IPS DF 19.7 (cell line): ENCODE results near the gene ABHD12.
"Not testable (repeated sequence)": the region's sequence is repeated elsewhere in the genome, so short reads cannot be mapped to it uniquely, and the experiment has no call there.

Experiments
- DNase-seq: peaks from one replicate; pipeline ENCODE4 v3.0.0-alpha.2; 2013; ENCODE audit warnings: low read depth, low spot score

The ABHD12 gene

DNA sequence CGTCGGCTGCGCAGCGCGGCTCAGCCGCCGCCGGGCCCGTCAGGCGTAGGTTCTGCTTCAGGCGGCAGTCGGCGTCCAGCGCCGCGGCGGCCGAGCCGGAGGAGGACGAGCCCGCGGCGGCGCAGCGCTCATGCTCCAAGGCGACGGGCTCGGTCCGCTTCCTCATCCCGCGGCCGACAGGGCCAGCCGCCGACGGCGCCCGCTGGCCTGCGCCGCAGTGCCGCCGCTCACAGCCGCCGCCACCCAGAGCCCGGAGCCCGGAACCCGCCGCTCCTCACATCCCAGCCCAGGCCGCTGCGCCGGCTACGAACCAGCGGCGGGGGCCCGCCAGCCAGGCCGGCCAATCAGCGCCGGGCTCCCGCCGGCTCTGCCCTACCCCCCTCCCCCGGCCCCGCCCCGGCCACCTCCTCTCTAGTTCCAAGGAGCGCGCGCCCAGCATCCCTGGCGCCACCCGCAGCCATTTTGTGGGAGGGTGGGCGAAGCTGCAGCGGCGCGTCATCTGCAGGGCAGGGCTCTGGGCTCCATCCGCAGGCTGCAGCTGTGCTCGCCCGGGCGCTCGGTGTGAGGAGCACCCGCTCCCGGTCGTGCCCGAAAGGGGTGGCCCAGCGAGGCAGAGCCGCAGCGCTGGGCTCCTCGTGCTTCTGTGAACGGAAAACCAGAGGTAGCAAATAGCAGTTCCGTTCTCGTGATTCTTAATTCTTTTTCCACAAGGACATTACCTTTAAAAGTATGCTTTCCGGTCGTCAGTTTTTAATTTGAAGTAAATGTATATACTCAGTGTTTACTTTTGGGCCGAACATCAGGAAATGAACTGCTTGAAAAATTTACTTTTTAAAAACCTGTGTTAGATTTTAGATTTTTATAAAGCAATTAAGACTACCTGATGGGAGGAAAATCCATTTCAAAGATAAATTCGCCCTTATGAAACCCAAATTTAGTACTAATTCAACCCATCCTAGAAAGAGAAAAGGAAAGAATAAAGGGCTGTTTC is at the start of gene ABHD12:
Gene ABHD12 (minus strand): TSS at position 298 of the 991 bp plus-strand sequence. CDS start 132 bp downstream, at position 166.
- peak; percentile 76 for DNase-seq

DNA sequence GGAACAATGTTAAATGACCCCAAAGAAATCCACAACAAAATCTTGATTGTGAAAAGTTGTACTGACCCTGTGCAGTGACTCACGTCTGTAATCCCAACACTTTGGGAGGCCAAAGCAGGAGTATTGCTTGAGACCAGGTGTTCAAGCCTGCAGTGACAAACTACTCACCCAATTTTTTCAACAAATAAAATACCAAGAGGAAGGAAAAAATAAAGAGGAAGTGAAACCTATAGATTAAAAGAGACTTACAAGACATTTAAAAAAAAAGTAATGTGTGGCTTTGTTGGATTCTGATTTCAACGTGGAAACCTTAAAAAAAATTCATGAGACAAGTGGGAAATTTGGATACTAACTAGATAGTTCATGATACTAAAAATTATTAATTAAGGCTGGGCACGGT is 48.7 kb upstream of the ABHD12 start:
- no peak for DNase-seq

DNA sequence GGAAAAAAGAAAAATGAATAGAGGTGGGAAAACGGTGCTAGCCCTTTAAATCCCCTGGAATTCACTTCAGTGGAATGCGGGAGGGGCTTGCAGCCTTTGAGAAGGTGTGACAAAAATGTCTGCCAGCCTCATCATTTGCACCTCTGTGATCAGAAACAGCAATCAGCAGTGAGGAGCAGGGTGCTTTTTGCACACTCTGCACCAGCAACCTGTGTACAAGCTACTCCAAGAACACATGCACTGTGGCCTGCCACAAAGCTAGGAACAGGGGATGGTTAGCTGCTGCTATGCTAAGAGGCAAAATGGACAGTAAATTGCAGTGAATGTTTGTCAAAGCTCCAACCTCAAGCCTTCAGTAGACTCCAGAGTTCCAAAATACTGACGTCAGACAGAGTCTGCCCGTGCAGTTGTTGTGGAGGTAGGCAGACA is 46.5 kb upstream of the ABHD12 start:
- DNase-seq = peak; percentile 40

DNA sequence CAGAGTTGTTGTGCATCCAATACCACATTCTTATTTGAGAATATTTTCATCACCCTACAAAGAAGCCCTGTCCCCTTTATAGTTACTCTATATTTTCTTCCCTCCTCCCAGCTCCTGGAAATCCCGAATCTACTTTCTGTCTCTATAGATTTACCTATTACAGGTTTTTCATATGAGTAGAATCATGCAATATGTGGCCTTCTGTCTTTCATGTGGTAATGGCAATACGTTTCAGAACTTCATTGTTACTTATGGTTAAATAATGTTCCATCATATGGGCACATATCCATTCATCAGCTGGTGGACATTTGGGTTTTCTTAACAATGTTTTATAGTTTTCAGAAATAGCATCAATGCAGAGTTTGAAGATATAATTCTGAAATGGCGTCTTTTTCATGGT is 33.9 kb upstream of the ABHD12 start:
- no peak for DNase-seq

DNA sequence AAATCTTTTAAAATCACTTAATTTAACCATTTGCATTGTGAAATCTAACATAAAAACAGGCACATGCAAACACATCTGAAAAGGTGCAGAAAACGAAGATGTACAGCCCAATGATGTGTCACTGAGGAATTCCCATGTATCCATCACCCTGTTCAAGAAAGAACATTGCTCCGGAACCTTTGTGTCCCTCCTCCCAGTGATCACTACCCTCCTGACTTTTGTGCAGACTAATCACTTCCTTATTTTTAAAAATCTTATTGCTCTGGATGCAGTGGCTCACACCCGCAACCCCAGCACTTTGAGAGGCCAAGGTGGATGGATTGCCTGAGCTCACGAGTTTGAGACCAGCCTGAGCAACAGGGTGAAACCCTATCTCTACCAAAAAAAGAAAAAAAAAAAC is 31.4 kb upstream of the ABHD12 start:
- DNase-seq = no peak

DNA sequence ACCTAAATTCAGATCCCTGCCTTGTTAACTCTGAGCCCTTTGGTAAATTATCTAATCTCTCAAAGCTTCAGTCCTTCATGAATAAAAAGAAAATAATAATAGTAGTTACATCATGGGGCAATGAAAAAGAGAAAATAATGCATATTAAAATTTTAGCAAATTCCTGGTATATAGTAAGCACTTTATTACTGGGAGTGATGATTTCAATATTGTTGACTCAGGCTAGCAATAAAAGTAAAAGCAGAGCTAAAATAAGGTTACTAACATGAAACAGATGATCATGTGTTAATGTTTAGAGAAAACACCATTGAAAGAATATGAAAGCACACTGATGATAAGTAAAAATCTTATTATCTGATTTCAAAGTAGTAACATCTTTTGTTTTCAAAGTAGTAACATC is 30.5 kb upstream of the ABHD12 start:
- no peak for DNase-seq

DNA sequence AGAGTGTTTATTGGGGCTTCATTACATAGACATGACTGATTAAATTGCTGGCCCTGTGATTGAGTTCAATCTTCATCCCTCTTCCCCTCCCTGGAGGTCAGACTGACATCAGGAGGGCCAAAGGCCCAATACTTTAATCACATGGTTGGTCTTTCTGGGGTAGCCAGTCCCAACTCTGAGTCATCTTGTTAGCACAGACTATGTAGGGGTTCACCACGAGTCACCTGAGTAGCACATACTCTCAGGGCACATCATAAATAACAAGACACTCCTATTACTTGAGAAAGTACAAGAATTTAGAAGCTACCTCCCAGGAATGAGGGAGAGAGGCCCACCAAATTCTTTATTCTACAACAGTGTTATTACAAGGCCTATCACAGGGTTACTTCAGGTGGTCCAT is 28.1 kb upstream of the ABHD12 start:
- DNase-seq = no peak

DNA sequence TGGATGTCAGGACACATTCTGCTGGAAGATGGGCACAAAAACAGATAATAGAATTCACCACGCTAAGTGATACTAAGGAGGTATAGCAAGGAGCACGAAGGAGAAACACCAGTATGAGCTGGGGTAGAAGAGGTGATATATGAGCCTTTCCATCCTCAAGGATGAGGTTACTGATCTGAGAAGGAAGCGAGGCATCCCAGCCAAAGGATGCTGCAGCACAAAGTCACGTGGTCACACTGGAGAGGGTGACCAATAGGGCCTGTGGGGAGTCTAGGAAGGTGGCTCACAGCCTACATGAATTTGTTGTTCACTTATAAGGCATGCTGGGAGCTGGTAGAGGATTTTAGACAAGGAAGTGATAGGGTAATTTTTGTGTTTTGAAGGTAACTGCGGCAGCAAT is 18.3 kb upstream of the ABHD12 start:
- no peak for DNase-seq

DNA sequence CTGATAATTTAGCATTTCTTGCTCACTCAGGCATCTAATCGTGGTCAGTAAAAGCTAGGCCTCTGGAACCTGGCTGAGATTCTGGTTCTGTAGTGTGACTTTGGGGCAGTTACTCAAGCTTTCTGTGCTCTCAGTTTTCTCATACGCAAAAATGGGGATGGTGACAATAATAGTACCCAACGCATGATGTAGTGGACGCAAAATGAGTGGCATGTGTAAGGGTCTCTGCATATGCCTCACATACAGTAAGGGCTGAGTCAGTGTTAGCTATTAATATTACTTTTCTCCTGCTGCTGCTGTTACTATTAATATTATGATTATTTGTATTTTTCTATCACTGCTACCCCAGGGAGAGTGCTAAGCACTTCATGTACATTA is 17.5 kb upstream of the ABHD12 start:
- DNase-seq = no peak

DNA sequence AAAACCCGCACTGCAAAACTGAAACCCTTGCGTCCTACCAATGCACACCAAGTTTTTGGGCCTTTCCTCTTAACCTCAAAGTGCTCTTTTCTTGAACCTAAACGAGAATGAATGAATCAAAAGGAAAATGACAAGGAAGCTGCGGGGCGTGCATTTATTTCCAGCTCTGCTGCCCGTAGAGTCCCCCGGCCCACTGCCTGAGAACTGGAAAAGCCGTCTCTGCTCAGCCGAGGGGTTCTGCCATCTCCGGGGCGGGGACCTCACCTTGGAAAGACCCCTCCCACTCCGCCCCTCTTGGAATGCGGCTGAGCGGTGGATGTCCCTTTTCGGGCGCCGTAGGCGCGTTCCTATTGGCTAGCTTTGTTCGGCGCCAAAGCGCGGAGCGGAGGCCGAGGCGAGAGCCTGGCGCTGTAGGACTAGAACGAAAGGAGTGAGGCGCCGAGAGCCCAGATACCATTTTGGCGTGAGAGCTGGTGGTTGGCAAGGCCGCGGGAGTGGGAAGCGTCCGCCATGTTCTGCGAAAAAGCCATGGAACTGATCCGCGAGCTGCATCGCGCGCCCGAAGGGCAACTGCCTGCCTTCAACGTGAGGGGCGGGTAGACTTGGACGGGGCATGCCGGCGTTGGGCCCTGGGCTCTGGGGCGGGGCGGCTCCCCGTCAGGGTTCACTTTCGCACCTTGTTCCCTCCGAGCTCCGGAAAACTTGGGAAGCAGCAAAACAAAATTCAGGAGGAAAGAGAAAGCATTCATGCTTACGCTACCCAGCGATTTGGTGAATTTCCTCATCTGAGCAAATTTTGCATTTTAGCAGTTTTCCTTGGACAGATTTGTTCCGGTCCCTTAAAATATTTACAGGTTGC is 16.9 kb upstream of the ABHD12 start, which contains the start of gene GINS1:
Gene GINS1 (plus strand): TSS at position 363 of the 859 bp plus-strand sequence. CDS start 148 bp downstream, at position 511.
- DNase-seq = peak; percentile 84

DNA sequence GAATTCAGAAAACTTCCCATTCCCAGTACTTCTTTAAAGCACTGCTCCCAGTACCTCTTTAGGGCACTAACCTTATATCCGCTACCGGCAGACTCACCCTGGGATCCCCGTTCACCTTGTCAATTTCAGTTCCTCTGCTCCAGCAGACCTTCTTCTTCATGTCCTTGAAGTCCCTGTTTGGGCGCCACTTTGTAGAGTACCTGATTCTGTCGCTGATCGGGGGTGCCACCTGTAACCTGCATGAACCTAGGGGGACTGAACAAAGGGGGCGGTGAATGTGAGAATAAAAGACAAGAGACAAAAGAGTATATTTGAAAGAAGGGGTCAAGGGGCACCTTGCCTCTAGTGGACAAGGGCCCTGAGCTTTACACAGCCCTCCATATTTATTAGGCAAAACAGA is 11.9 kb upstream of the ABHD12 start:
- DNase-seq = no peak

DNA sequence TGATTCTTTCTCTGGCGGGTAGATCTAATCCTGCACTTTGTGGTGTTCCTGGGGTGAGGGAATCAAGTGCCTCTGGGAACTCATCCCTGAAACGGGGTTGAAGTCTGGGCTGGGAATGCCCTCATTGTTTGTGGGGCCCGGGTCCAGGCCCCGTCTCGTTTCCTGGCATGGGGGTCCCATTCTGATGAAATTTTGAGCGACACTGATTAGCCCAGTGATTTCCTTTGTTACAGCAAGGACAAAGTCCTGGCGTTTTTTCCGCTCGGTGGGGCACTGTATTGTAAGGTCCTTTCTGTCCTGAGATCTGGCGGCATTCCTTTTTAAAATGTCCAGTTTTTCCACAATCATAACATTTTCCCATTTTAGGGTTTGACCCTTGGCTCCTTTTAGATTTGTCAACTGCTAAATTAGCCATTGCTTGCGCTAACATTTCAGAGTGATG is 9.7 kb upstream of the ABHD12 start:
- DNase-seq = not testable (repeated sequence)

DNA sequence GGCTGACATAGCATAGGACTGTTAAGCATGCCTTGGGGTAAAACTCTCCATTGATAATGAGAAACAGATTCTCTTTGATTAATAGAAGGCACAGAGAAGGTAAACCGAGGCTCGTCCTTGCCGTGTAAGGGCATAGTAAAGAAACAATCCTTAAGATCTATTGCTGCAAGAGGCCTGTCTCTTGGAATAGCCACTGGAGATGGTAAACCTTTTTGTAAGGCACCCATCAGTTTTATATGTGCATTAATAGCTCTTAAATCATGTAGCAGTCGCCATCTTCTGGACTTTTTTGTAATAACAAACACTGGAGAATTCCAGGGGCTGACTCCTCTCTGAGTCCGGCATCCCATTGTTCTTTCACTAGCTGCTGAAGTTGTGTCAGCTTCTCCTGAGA is 8.4 kb upstream of the ABHD12 start:
- DNase-seq = no peak

DNA sequence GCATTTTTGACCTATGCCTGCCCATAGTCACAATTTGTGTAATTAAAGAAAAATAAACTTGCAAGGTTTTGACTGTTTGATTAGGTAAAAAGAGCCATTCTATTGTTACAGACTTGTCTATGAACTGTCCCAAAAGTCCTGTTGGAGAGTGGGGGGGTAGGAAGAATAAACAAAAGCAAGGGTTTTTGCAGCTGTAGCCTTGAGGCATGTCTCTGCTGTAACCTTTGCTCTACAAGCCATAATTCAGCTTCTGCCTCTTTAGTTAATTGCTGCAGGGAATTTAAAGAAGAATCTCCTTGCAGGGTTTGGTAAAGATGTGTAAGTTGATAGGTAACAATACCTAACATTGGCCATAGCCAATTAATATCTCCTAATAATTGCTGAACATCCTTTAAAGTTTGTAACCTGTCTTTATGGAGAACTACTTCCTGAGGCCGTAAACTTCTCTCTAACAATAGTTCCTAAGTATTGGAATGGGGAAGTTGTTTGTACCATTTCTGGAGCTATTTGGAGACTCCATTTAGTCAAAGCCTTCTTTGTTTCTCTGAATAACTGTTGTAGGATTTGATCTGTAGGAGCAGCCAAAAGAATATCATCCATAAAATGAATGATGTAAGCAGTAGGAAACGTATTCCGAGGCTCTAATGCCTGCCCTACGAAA is 7.9 kb upstream of the ABHD12 start:
- no peak for DNase-seq

DNA sequence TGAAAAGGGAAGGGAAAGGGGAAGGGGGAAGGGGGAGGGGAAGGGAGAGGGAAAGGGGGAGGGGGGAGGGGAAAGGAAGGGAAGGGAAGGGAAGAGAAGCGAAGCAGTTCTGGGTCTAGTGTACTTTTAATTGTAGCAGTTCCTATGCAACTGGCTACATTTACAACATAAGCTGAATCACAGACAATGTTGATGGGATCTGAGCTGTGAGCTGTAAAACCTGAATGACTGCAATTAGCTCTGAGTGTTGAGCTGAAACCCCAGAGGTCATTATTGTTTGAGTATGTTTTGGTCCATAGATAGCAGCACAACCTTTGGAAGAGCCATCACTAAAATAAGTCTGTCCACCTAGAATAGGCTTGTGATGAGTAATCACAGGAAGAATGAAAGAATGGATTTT is 7.2 kb upstream of the ABHD12 start:
- DNase-seq = no peak

DNA sequence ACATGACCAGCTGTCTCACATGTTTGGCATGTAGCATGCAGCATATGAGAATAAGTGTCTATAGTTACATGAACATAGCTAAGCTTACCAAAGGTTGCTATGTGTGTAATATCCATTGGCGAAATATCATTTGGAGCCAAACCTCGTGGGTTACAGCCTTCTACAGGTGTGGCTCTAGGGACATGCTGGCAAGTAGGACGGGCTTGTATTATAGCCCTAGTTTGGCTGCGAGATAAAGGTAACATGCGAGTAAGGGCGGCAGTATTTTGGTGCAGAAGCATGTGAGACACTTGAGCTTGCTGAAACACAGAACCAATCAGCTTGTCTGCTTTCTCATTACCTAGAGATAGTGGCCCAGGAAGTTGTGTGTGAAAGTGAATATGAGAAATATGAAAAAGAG is 6.5 kb upstream of the ABHD12 start:
- no peak for DNase-seq

DNA sequence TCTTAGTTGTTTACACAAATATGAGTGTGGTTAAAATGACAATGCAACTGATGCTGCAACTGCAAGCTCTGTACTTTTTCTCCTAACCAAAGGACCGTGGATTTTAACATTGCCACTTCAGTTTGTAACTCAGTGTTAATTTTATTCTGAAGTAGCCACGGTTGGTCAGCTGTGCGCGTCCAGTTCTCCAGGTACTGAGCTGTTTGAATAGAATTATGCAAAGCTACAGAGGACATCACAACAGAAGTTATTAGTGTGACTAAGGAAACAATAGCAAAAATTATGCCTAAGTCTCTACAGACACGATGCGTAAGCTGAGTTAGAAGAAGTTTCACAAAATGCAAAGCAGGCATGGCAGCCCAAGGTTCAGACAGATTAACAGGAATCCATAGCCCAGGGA is 4.4 kb upstream of the ABHD12 start:
- no peak for DNase-seq

DNA sequence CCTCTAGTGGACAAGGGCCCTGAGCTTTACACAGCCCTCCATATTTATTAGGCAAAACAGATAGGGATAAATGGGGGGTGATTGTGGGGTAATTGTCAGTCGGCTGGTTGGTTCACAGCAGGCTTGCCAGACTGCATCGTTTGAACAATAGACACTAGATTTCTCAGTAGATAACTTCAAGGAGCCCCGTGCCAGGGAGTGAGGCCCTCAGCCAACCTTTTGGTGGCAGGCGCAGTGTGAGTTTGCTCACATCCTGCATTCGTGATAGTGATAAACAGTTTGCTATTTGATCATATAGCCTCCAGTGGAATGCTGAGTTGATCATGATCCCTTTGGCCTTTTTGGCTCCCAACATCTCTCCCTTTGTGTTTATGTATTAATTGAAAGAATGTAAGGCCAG is 3.6 kb upstream of the ABHD12 start:
- DNase-seq = no peak

DNA sequence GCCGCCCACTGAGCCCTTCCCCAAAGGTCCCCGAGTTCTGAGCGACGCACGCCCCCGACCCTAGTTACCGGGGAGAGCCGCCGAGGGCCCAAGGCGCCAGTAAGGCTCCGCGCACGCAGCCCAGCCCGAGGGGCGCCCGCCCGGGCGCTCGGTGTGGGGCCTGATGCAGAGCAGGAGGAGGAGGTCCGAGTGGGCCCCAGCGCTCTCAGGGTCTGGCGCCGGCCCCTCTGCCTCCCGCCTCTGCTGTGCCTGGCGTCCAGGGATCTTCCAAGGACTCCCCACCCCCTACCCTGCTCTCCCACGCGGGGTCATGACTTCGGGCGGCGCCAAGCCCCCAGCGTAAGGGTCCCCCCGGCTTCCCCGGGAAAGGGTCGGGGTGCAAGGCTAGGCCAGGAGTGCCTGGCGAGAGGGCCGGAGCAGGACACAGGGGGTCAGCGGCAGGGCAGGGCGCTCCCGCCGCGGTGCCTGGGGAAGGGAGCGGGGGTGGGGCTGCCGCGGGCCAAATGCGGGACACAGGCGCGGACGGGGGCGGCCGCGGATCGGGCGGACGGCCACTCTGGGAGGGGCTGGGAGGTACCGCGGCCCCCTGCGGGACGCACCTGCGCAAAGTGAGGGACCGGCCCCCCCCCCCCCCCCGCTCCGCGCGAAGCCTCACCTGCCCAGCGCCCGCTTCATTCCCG is 637 bp downstream of the ABHD12 start:
- no peak for DNase-seq

DNA sequence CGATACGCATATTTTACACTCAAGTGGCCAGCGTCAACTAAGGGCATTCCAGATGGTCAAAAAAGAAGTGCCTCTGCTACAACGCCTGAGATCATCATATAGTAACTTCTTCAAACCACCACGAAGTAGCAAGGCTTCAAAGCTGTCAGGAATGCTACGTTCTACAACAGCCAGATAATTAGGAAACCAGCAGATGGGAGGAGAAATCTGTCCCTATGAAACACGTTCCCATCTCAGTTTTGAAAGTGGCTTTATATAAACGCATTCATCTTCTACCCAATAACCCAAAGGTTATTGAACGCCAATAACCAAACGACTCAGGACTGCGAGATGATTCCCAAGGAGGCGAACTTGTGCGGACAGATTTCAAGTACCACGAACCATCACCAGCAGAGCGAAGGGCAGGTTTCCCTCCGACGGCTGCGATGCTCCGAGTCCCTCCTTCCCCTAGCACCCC is 1.2 kb downstream of the ABHD12 start:
- DNase-seq = no peak

DNA sequence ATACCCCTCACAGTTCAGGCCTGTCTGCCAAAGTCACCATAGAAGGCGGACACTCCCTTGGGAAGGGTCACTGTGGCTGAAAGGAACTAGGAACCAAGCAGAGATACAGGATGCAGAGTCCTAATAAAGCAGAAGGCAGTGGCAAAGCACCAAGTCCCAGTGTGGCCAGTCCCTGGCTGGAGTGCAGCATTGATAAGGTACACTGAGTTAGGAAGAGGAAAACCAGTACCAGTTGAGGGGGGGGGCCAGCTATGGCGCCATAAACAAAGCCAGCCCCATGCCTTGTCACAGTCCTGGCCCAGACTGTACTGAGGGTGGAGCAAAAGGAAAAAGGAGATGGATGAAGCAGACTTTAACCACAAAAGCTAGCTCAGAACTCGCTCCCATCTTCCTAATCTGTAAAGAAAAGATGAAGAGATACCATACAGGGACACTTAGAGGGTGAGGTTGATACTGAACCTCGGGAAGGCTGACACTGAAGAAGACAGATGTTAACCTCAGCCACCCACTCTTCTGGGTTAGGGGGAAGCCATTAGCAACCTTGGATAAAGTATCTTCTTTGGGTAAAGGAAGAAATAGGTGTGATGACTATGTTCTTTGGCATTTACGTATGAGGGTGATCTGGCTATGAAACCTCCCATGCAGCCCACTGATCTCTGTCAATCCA is 7.8 kb downstream of the ABHD12 start:
- no peak for DNase-seq
